DND-41 (cell line): ENCODE measurements around the gene MFSD2A.

Experiments used
- ATAC-seq: fragments of 200-7000 bp; cut with Tn5 transposase; 3 replicates; pipeline ENCODE4 v1.9.1; 2021; ENCODE audit warnings: low read depth; ENCODE audit not compliant: insufficient read depth
- DNase-seq: peaks from one replicate; pipeline ENCODE4 v3.0.0-alpha.2; 2020
- H2AFZ ChIP-seq: 2 replicates; pipeline ENCODE4 v1.6.0; 2012; ENCODE audit warnings: low read depth, low read length
- H3K27ac ChIP-seq: 2 replicates; pipeline ENCODE4 v1.5.1; 2012; ENCODE audit warnings: low read length, inconsistent platforms
- H3K27me3 ChIP-seq: fragments of 200-600 bp; sonication (generic); 2 replicates; pipeline ENCODE4 v1.6.0; 2012; ENCODE audit warnings: low read length, mild to moderate bottlenecking, inconsistent platforms; ENCODE audit not compliant: insufficient read depth, poor library complexity
- H3K36me3 ChIP-seq: 2 replicates; pipeline ENCODE4 v1.5.1; 2012; ENCODE audit warnings: low read length, inconsistent platforms; ENCODE audit not compliant: insufficient read depth
- H3K4me1 ChIP-seq: 2 replicates; pipeline ENCODE4 v1.5.1; 2012; ENCODE audit warnings: mild to moderate bottlenecking, low read length; ENCODE audit not compliant: insufficient read depth
- H3K4me2 ChIP-seq: 2 replicates; pipeline ENCODE4 v1.6.0; 2012; ENCODE audit warnings: mild to moderate bottlenecking, moderate library complexity, low read length, inconsistent platforms; ENCODE audit not compliant: insufficient read depth
- H3K4me3 ChIP-seq, 2 experiments: fragments of 200-600 bp in 1 of 2; shearing (Covaris generic) in 1 of 2; 2 replicates each; pipeline ENCODE4 v1.5.1; 2012 to 2016; ENCODE audit warnings: inconsistent platforms in 2 of 2, low read length in 2 of 2, mild to moderate bottlenecking in 2 of 2, low read depth in 1 of 2, moderate library complexity in 1 of 2
- H3K79me2 ChIP-seq: 2 replicates; pipeline ENCODE4 v1.6.0; 2012; ENCODE audit warnings: low read length, inconsistent platforms; ENCODE audit not compliant: insufficient read depth
- H3K9ac ChIP-seq: 2 replicates; pipeline ENCODE4 v1.6.0; 2012; ENCODE audit warnings: low read depth, mild to moderate bottlenecking, inconsistent platforms, low read length, moderate library complexity
- H3K9me3 ChIP-seq: 2 replicates; pipeline ENCODE4 v1.5.1; 2012; ENCODE audit warnings: low read length, moderate library complexity, mild to moderate bottlenecking, inconsistent platforms; ENCODE audit not compliant: insufficient read depth, severe bottlenecking
- H4K20me1 ChIP-seq: 2 replicates; pipeline ENCODE4 v1.6.0; 2012; ENCODE audit warnings: low read length; ENCODE audit not compliant: insufficient read depth
- CTCF ChIP-seq: IDR thresholded peaks from 2 replicates; pipeline ENCODE4 v1.5.1; 2012; ENCODE audit warnings: borderline replicate concordance, low read length, moderate library complexity, mild to moderate bottlenecking; ENCODE audit not compliant: poor library complexity, severe bottlenecking; ENCODE audit errors: extremely low read depth
- EZH2 ChIP-seq: IDR thresholded peaks from 3 replicates; pipeline ENCODE4 v1.6.1; 2012; ENCODE audit warnings: borderline replicate concordance, low read depth, mild to moderate bottlenecking, moderate library complexity, low read length, inconsistent platforms; ENCODE audit not compliant: severe bottlenecking

Gene MFSD2A

GRCh38 chr1:39954870-39955546 is at the start of gene MFSD2A:
MFSD2A (plus strand) TSS chr1:39955145; CDS start chr1:39955293, 148 bp downstream.
- Histone ChIP-seq H2AFZ (peak within 1 kb of the TSS; percentile 69), H3K9ac (peak within 1 kb of the TSS; percentile 60), H3K79me2 (no peaks in the 10 kb centered on the region), H3K4me1 (peaks cover 22% of the 10 kb centered on the region), H4K20me1 (peaks cover 5% of the 10 kb centered on the region; the same call in 1 of the 2 replicates), H3K36me3 (no peaks in the 10 kb centered on the region), H3K4me2 (peak within 1 kb of the TSS; percentile 83), H3K27me3 (peaks cover 16% of the 10 kb centered on the region), H3K9me3 (no peaks in the 10 kb centered on the region), H3K27ac (peak within 1 kb of the TSS; percentile 6; the same call in 1 of the 2 replicates), H3K4me3 (peak within 1 kb of the TSS; percentile 13 to 57; a peak in 3 of 4 replicates)
- TF ChIP-seq CTCF (no peak), EZH2 (no peak)
- DNase-seq (peak; percentile 92), ATAC-seq (peak; percentile 96)

- Histone ChIP-seq H3K27me3 (peaks cover 38% of the 10 kb centered on the region), H3K36me3 (no peaks in the 10 kb centered on the region), H4K20me1 (no peaks in the 10 kb centered on the region), H3K9me3 (peaks cover 9% of the 10 kb centered on the region), H3K9ac (no peak overlapping the region), H3K4me1 (peaks cover 14% of the 10 kb centered on the region), H2AFZ (no peak overlapping the region), H3K4me3 (no peak overlapping the region), H3K27ac (no peak overlapping the region), H3K79me2 (no peaks in the 10 kb centered on the region), H3K4me2 (no peak overlapping the region)
- no peak for ATAC-seq
- no peak for TF ChIP-seq CTCF
- no peak for TF ChIP-seq EZH2
- no peak for DNase-seq
Observed at GRCh38 chr1:39905172-39905571, 49.8 kb upstream of the MFSD2A start.

- Histone ChIP-seq H3K4me3 (no peak overlapping the region), H4K20me1 (no peaks in the 10 kb centered on the region), H3K4me1 (no peaks in the 10 kb centered on the region), H3K9ac (no peak overlapping the region), H2AFZ (no peak overlapping the region), H3K27ac (no peak overlapping the region), H3K79me2 (no peaks in the 10 kb centered on the region), H3K9me3 (peaks cover 9% of the 10 kb centered on the region), H3K36me3 (no peaks in the 10 kb centered on the region), H3K27me3 (peaks cover 12% of the 10 kb centered on the region), H3K4me2 (no peak overlapping the region)
- TF ChIP-seq CTCF (no peak), EZH2 (no peak)
- DNase-seq: no peak
- no peak for ATAC-seq
Observed at GRCh38 chr1:39907528-39908453, 47.2 kb upstream of the MFSD2A start.
